ENCODE data around the gene INTS1. TPM values are rescaled to one million over a fixed set of nuclear protein-coding genes. Genes with fewer than 3 reads are reported as not detected.

INTS1 gene
- total and polyA plus RNA-seq, 10 of the 15 experiments (the other 5 are each of a cell fraction or from before 2014, with no cell fraction given) = 0.52 to 89.0 (median 15.1) TPM

GRCh38 chr7:1493129-1493528 lies 11.1 kb downstream of the INTS1 start:
- H2AFZ ChIP-seq (ENCODE audit: control insufficient read depth, low read depth, low read length) = no peak overlapping the region
- in situ Hi-C loops (cut with MboI) = no loop called here
- WGBS (ENCODE audit: insufficient coverage, insufficient replicate concordance, low lambda C conversion rate, missing lambda C conversion rate) = 100% methylated on average over 11 of the region's 20 CpGs
- no peak overlapping the region for H3K27ac ChIP-seq (ENCODE audit: control insufficient read depth, insufficient read depth)
- no peak overlapping the region for H3K4me3 ChIP-seq
- no peaks in the 10 kb centered on the region for H3K4me1 ChIP-seq (ENCODE audit: control insufficient read depth, insufficient read depth, low read length)
- H3K9ac ChIP-seq (ENCODE audit: control insufficient read depth, insufficient read depth, low read length) = no peak overlapping the region
- POLR2A ChIA-PET = interaction anchor here (0.6 kb wide), 1 partner anchor 17 kb away, joined by 7 read pairs; no protein-coding TSS in a partner anchor
- RAD21 ChIA-PET (ENCODE audit: unreplicated experiment) = no interaction called here
- FAIRE-seq = no peak
- no peak for ATAC-seq
- H3K9me3 ChIP-seq (replicated peaks; ENCODE audit: control insufficient read depth, insufficient read depth, low read length) = no peaks in the 10 kb centered on the region
- CTCF ChIA-PET = no interaction called here
- intact Hi-C loops (cut with micrococcal nuclease; ENCODE audit: unreplicated experiment) = no loop called here
- SMC1A ChIA-PET (ENCODE audit: uncharacterized antibody, unreplicated experiment) = no interaction called here
- no peaks in the 10 kb centered on the region for H3K79me2 ChIP-seq (ENCODE audit: control insufficient read depth, insufficient read depth, low read length)
- no peak overlapping the region for H3K4me2 ChIP-seq (ENCODE audit: control insufficient read depth, insufficient read depth)
- DNase-seq (ENCODE audit: low read depth, low spot score) = no peak
- H3K36me3 ChIP-seq (ENCODE audit: control insufficient read depth in 2 of 2, insufficient read depth in 2 of 2, low read length in 1 of 2) = peaks cover 5 to 26% of the 10 kb centered on the region in 2 experiments; a peak in 3 of 4 replicates
- no TSS peak for BruUV-seq (replicated peaks)
- H3K27me3 ChIP-seq (replicated peaks in 1 of 2; ENCODE audit: control insufficient read depth in 2 of 2, insufficient read depth in 2 of 2, low read length in 1 of 2) = no peaks in the 10 kb centered on the region
- H4K20me1 ChIP-seq (ENCODE audit: control insufficient read depth, insufficient read depth) = no peaks in the 10 kb centered on the region
- TF ChIP-seq, protein P1, sequence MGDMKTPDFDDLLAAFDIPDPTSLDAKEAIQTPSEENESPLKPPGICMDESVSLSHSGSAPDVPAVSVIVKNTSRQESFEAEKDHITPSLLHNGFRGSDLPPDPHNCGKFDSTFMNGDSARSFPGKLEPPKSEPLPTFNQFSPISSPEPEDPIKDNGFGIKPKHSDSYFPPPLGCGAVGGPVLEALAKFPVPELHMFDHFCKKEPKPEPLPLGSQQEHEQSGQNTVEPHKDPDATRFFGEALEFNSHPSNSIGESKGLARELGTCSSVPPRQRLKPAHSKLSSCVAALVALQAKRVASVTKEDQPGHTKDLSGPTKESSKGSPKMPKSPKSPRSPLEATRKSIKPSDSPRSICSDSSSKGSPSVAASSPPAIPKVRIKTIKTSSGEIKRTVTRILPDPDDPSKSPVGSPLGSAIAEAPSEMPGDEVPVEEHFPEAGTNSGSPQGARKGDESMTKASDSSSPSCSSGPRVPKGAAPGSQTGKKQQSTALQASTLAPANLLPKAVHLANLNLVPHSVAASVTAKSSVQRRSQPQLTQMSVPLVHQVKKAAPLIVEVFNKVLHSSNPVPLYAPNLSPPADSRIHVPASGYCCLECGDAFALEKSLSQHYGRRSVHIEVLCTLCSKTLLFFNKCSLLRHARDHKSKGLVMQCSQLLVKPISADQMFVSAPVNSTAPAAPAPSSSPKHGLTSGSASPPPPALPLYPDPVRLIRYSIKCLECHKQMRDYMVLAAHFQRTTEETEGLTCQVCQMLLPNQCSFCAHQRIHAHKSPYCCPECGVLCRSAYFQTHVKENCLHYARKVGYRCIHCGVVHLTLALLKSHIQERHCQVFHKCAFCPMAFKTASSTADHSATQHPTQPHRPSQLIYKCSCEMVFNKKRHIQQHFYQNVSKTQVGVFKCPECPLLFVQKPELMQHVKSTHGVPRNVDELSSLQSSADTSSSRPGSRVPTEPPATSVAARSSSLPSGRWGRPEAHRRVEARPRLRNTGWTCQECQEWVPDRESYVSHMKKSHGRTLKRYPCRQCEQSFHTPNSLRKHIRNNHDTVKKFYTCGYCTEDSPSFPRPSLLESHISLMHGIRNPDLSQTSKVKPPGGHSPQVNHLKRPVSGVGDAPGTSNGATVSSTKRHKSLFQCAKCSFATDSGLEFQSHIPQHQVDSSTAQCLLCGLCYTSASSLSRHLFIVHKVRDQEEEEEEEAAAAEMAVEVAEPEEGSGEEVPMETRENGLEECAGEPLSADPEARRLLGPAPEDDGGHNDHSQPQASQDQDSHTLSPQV (IDR thresholded peaks at IDR 0.05) = no peak
- TF ChIP-seq, protein P2, sequence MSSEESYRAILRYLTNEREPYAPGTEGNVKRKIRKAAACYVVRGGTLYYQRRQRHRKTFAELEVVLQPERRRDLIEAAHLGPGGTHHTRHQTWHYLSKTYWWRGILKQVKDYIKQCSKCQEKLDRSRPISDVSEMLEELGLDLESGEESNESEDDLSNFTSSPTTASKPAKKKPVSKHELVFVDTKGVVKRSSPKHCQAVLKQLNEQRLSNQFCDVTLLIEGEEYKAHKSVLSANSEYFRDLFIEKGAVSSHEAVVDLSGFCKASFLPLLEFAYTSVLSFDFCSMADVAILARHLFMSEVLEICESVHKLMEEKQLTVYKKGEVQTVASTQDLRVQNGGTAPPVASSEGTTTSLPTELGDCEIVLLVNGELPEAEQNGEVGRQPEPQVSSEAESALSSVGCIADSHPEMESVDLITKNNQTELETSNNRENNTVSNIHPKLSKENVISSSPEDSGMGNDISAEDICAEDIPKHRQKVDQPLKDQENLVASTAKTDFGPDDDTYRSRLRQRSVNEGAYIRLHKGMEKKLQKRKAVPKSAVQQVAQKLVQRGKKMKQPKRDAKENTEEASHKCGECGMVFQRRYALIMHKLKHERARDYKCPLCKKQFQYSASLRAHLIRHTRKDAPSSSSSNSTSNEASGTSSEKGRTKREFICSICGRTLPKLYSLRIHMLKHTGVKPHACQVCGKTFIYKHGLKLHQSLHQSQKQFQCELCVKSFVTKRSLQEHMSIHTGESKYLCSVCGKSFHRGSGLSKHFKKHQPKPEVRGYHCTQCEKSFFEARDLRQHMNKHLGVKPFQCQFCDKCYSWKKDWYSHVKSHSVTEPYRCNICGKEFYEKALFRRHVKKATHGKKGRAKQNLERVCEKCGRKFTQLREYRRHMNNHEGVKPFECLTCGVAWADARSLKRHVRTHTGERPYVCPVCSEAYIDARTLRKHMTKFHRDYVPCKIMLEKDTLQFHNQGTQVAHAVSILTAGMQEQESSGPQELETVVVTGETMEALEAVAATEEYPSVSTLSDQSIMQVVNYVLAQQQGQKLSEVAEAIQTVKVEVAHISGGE (CRISPR knock-in tag; IDR thresholded peaks at IDR 0.05) = no peak
- TF ChIP-seq HDAC6 (IDR thresholded peaks at IDR 0.05; ENCODE audit: unreplicated experiment) (no peak), BMI1 (IDR thresholded peaks at IDR 0.05; ENCODE audit: borderline replicate concordance) (no peak), DPF2 (IDR thresholded peaks at IDR 0.05) (no peak), RFX5 (IDR thresholded peaks at IDR 0.05; ENCODE audit: low read depth, low read length) (no peak), CREB1 (IDR thresholded peaks at IDR 0.05; ENCODE audit: low read depth) (no peak)
- TF ChIP-seq, protein P3, sequence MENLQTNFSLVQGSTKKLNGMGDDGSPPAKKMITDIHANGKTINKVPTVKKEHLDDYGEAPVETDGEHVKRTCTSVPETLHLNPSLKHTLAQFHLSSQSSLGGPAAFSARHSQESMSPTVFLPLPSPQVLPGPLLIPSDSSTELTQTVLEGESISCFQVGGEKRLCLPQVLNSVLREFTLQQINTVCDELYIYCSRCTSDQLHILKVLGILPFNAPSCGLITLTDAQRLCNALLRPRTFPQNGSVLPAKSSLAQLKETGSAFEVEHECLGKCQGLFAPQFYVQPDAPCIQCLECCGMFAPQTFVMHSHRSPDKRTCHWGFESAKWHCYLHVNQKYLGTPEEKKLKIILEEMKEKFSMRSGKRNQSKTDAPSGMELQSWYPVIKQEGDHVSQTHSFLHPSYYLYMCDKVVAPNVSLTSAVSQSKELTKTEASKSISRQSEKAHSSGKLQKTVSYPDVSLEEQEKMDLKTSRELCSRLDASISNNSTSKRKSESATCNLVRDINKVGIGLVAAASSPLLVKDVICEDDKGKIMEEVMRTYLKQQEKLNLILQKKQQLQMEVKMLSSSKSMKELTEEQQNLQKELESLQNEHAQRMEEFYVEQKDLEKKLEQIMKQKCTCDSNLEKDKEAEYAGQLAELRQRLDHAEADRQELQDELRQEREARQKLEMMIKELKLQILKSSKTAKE (IDR thresholded peaks at IDR 0.05; ENCODE audit: low read depth, poor library complexity, severe bottlenecking) = no peak
- TF ChIP-seq, protein P4, sequence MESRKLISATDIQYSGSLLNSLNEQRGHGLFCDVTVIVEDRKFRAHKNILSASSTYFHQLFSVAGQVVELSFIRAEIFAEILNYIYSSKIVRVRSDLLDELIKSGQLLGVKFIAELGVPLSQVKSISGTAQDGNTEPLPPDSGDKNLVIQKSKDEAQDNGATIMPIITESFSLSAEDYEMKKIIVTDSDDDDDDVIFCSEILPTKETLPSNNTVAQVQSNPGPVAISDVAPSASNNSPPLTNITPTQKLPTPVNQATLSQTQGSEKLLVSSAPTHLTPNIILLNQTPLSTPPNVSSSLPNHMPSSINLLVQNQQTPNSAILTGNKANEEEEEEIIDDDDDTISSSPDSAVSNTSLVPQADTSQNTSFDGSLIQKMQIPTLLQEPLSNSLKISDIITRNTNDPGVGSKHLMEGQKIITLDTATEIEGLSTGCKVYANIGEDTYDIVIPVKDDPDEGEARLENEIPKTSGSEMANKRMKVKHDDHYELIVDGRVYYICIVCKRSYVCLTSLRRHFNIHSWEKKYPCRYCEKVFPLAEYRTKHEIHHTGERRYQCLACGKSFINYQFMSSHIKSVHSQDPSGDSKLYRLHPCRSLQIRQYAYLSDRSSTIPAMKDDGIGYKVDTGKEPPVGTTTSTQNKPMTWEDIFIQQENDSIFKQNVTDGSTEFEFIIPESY (IDR thresholded peaks at IDR 0.05) = no peak
- TF ChIP-seq, protein P5, sequence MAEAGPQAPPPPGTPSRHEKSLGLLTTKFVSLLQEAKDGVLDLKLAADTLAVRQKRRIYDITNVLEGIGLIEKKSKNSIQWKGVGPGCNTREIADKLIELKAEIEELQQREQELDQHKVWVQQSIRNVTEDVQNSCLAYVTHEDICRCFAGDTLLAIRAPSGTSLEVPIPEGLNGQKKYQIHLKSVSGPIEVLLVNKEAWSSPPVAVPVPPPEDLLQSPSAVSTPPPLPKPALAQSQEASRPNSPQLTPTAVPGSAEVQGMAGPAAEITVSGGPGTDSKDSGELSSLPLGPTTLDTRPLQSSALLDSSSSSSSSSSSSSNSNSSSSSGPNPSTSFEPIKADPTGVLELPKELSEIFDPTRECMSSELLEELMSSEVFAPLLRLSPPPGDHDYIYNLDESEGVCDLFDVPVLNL (IDR thresholded peaks at IDR 0.05; ENCODE audit: low read depth, low read length) = no peak

Data from GM12878 (cell line).